Stimulated activated CD8-positive, alpha-beta memory T cell treated with anti-CD3 and anti-CD28 coated beads, Interleukin-12 subunit alpha, Interleukin-12 subunit beta, amount 100 ng/mL, for 24 hours (primary cell): Measurements from ENCODE around the gene NSMCE1.
"Not testable (repeated sequence)": the region's sequence is repeated elsewhere in the genome, so short reads cannot be mapped to it uniquely, and the experiment has no call there.

ENCODE experiments used
- DNase-seq: peaks from one replicate; pipeline ENCODE4 v3.0.0-alpha.2; 2020; ENCODE audit errors: extremely low read depth

NSMCE1 gene

GRCh38 chr16:27303256-27304100 is 34.9 kb upstream of the NSMCE1 start:
- no peak for DNase-seq

GRCh38 chr16:27302126-27302525 is 33.6 kb upstream of the NSMCE1 start:
- DNase-seq, result no peak

- no peak for DNase-seq
Observed at GRCh38 chr16:27301236-27301861, 32.8 kb upstream of the NSMCE1 start.

GRCh38 chr16:27298132-27298531 is 29.6 kb upstream of the NSMCE1 start:
- no peak for DNase-seq

GRCh38 chr16:27293343-27293742 is 24.8 kb upstream of the NSMCE1 start:
- DNase-seq, result no peak

- DNase-seq, result no peak
Observed at GRCh38 chr16:27291722-27292240, 23.2 kb upstream of the NSMCE1 start.

GRCh38 chr16:27291106-27291505 is 22.5 kb upstream of the NSMCE1 start:
- DNase-seq, result no peak

- DNase-seq, result no peak
Observed at GRCh38 chr16:27290562-27290961, 22.0 kb upstream of the NSMCE1 start.

GRCh38 chr16:27289669-27290068 is 21.1 kb upstream of the NSMCE1 start:
- DNase-seq, result no peak

GRCh38 chr16:27288313-27288712 is 19.7 kb upstream of the NSMCE1 start:
- not testable (repeated sequence) for DNase-seq

GRCh38 chr16:27287887-27288286 is 19.3 kb upstream of the NSMCE1 start:
- no peak for DNase-seq

- no peak for DNase-seq
Observed at GRCh38 chr16:27287051-27287811, 18.7 kb upstream of the NSMCE1 start.

- DNase-seq, result no peak
Observed at GRCh38 chr16:27286451-27286850, 17.9 kb upstream of the NSMCE1 start.

GRCh38 chr16:27285676-27286196 is 17.2 kb upstream of the NSMCE1 start:
- no peak for DNase-seq

- DNase-seq, result no peak
Observed at GRCh38 chr16:27284865-27285675, 16.5 kb upstream of the NSMCE1 start.

- no peak for DNase-seq
Observed at GRCh38 chr16:27281243-27281642, 12.7 kb upstream of the NSMCE1 start.

- no peak for DNase-seq
Observed at GRCh38 chr16:27275394-27275793, 6.8 kb upstream of the NSMCE1 start.

GRCh38 chr16:27274424-27274874 is 5.9 kb upstream of the NSMCE1 start:
- not testable (repeated sequence) for DNase-seq

GRCh38 chr16:27273670-27274423 is 5.3 kb upstream of the NSMCE1 start:
- no peak for DNase-seq

GRCh38 chr16:27273330-27273669 is 4.7 kb upstream of the NSMCE1 start:
- no peak for DNase-seq
